CD8-positive, alpha-beta memory T cell (primary cell): ENCODE measurements around the gene SLC22A15. TPM values are rescaled to one million over a fixed set of nuclear protein-coding genes. Genes with fewer than 3 reads are reported as not detected.

Experiments used
- CTCF ChIA-PET: fragments of 350-600 bp; sonication (Branson Sonifier 250); formaldehyde crosslinking; loops from one replicate; lab custom pipeline; 2021; ENCODE audit warnings: antibody characterized with exemption; lab: Charles Lee
- POLR2A ChIA-PET: fragments of 350-600 bp; sonication (Branson Sonifier 250); formaldehyde crosslinking; loops from one replicate; lab custom pipeline; 2021; ENCODE audit warnings: antibody characterized with exemption; lab: Charles Lee
- DNase-seq, 5 donors: peaks; one replicate each; pipeline versions ENCODE4 v3.0.0 to v3.0.0-alpha.2; 2020 to 2022; ENCODE audit warnings: mixed read lengths in 1 of 5
- H3K27ac ChIP-seq: one replicate; pipeline ENCODE4 v1.7.0; 2013; ENCODE audit warnings: low read depth, mild to moderate bottlenecking, low read length, moderate library complexity
- H3K27me3 ChIP-seq: 2 replicates; pipeline ENCODE4 v1.7.0; 2013; ENCODE audit warnings: low read length, mild to moderate bottlenecking; ENCODE audit not compliant: insufficient read depth, poor library complexity, severe bottlenecking
- H3K36me3 ChIP-seq: 2 replicates; pipeline ENCODE4 v1.7.0; 2013; ENCODE audit warnings: mild to moderate bottlenecking, low read length, moderate library complexity; ENCODE audit not compliant: insufficient read depth
- H3K4me1 ChIP-seq: 2 replicates; pipeline ENCODE4 v1.7.0; 2013; ENCODE audit warnings: mild to moderate bottlenecking, low read length, moderate library complexity; ENCODE audit not compliant: insufficient read depth
- H3K4me3 ChIP-seq: 2 replicates; pipeline ENCODE4 v1.7.0; 2013; ENCODE audit warnings: mild to moderate bottlenecking, low read length
- H3K9me3 ChIP-seq: 2 replicates; pipeline ENCODE4 v1.7.0; 2013; ENCODE audit warnings: mild to moderate bottlenecking, low read length
- H3K27ac Mint-ChIP-seq, 8 donors: one replicate each; pipeline ENCODE4 v1.8.0; 2020 to 2021; ENCODE audit warnings: mixed read lengths in 8 of 8, mild to moderate bottlenecking in 6 of 8, inconsistent platforms in 3 of 8, moderate library complexity in 3 of 8
- H3K27me3 Mint-ChIP-seq, 2 donors: one replicate each; pipeline ENCODE4 v1.8.0; 2020 to 2021; ENCODE audit warnings: mixed read lengths in 2 of 2, mild to moderate bottlenecking in 1 of 2, moderate library complexity in 1 of 2
- H3K36me3 Mint-ChIP-seq, 3 donors: one replicate each; pipeline ENCODE4 v1.8.0; 2020 to 2021; ENCODE audit warnings: mixed read lengths in 3 of 3, inconsistent platforms in 1 of 3, mild to moderate bottlenecking in 1 of 3
- H3K4me1 Mint-ChIP-seq, 3 donors: one replicate each; pipeline ENCODE4 v1.8.0; 2020 to 2021; ENCODE audit warnings: mixed read lengths in 3 of 3, inconsistent platforms in 1 of 3, mild to moderate bottlenecking in 1 of 3
- H3K4me3 Mint-ChIP-seq, 7 donors: one replicate each; pipeline ENCODE4 v1.8.0; 2020 to 2021; ENCODE audit warnings: mixed read lengths in 7 of 7, mild to moderate bottlenecking in 6 of 7, moderate library complexity in 4 of 7, inconsistent platforms in 2 of 7
- H3K9me3 Mint-ChIP-seq, 5 donors: one replicate each; pipeline ENCODE4 v1.8.0; 2020 to 2022; ENCODE audit warnings: mixed read lengths in 5 of 5, mild to moderate bottlenecking in 3 of 5, moderate library complexity in 2 of 5, inconsistent platforms in 1 of 5
- polyA plus RNA-seq: library from polyadenylated mRNA; unstranded; fragments of 300-500 nt; fragmentation: Illumina TruSeq; gene quantifications from one replicate; pipeline ENCODE4 v1.2.3, GENCODE V29; 2021
- total RNA-seq, 2 experiments: library from RNA; stranded (reverse); gene quantifications; one replicate each; pipeline ENCODE4 v1.2.3, GENCODE V29; 2021

SLC22A15 gene
- total and polyA plus RNA-seq, 3 experiments from 2014 or later, result 0.68 to 1.2 TPM; not detected in 1

- DNase-seq, result no peak
- no peaks in the 10 kb centered on the region for H3K9me3 Mint-ChIP-seq
- Histone ChIP-seq H3K27me3 (no peaks in the 10 kb centered on the region), H3K36me3 (no peaks in the 10 kb centered on the region), H3K9me3 (no peaks in the 10 kb centered on the region), H3K4me3 (no peak overlapping the region), H3K4me1 (no peaks in the 10 kb centered on the region), H3K27ac (no peak overlapping the region)
- H3K4me1 Mint-ChIP-seq, result no peaks in the 10 kb centered on the region
- no peak overlapping the region for H3K4me3 Mint-ChIP-seq
- H3K27ac Mint-ChIP-seq, result no peak overlapping the region
- H3K27me3 Mint-ChIP-seq, result peaks cover 3 to 4% of the 10 kb centered on the region in 2 donors
- no peaks in the 10 kb centered on the region for H3K36me3 Mint-ChIP-seq
- ChIA-PET POLR2A (no interaction called here), CTCF (no interaction called here)
Measured at GRCh38 chr1:116076831-116077230, 100.5 kb downstream of the SLC22A15 start.

DNA sequence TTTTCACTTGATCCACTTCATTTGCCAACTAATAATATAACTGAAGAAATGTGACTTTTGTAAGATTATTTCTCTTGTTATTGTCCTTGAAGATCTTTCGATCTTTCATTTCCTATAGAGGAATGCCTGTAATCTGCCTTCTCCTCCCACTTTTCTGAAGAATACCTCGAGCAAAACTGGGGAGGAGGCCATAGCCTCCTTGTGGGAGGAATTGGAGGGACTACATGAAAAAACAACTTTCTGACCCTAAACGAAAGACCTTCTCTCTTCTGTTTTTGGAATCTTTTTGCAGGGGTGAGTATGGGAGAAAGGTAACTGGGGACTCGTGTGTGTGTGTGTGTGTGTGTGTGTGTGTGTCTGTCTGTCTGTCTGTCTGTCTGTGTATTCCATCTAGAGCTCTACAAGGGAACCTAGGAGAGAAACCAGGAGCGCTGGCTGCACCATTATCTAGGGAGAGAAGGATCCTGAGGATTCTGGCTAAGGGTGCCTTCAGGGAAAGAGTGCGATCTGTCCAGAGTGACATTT is 102.4 kb downstream of the SLC22A15 start:
- no peak overlapping the region for H3K27ac Mint-ChIP-seq
- no peaks in the 10 kb centered on the region for H3K4me1 Mint-ChIP-seq
- ChIA-PET POLR2A (no interaction called here), CTCF (no interaction called here)
- peaks cover 0 to 2% (median 0%) of the 10 kb centered on the region in 3 donors for H3K36me3 Mint-ChIP-seq
- H3K4me3 Mint-ChIP-seq, result no peak overlapping the region
- DNase-seq, result no peak
- Histone ChIP-seq H3K9me3 (no peaks in the 10 kb centered on the region), H3K4me3 (no peak overlapping the region), H3K36me3 (no peaks in the 10 kb centered on the region), H3K27ac (no peak overlapping the region), H3K4me1 (no peaks in the 10 kb centered on the region), H3K27me3 (no peaks in the 10 kb centered on the region)
- no peaks in the 10 kb centered on the region for H3K9me3 Mint-ChIP-seq
- H3K27me3 Mint-ChIP-seq, result peaks cover 2 to 11% of the 10 kb centered on the region in 2 donors

DNA sequence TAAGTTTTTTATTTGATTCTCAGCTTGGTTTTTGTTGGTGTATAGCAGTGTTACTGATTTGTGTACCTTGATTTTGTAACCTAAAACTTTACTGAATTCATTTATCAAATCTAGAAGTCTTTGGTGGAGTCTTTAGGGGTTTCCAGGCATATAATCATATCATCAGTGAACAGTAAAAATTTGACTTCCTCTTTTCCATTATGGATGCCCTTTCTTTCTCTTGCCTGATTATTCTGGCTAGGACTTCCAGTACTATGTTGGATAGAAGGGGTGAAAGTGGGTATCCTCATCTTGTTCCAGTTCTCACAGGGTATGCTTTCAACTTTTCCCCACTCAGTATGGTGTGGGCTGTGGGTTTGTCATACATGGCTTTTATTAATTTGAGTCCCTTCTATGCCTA is 111.3 kb downstream of the SLC22A15 start:
- Mint-ChIP-seq H3K4me3 (no peak overlapping the region), H3K36me3 (peaks cover 0 to 33% (median under 1%) of the 10 kb centered on the region in 3 donors), H3K9me3 (peaks cover 18 to 44% (median 37%) of the 10 kb centered on the region in 5 donors), H3K27ac (no peak overlapping the region), H3K4me1 (no peaks in the 10 kb centered on the region), H3K27me3 (peaks cover 25 to 77% of the 10 kb centered on the region in 2 donors)
- no peak overlapping the region for H3K27ac ChIP-seq
- ChIA-PET CTCF (no interaction called here), POLR2A (no interaction called here)
- H3K27me3 ChIP-seq, result no peaks in the 10 kb centered on the region
- no peaks in the 10 kb centered on the region for H3K36me3 ChIP-seq
- H3K9me3 ChIP-seq, result peaks cover 4% of the 10 kb centered on the region
- no peaks in the 10 kb centered on the region for H3K4me1 ChIP-seq
- no peak for DNase-seq
- no peak overlapping the region for H3K4me3 ChIP-seq

DNA sequence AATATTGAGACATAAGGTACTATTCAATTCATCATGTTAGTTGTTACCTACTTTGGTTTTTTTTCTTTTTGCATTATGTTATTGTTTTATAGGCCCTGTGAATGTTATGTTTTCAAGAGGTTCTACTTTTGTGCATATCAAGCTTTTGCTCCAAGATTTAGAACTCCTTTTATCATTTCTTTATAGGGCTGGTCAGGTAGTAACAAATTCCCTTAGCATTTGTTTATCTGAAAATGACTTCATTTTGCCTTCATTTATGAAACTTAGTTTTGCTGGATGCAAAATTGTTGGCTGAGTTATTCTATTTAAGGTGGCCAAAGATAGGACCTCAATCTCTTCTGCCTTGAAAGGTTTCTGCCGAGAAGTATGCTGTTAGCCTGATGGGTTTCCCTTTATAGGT is 113.6 kb downstream of the SLC22A15 start:
- ChIA-PET CTCF (no interaction called here), POLR2A (no interaction called here)
- peaks cover 0 to 39% (median 0%) of the 10 kb centered on the region in 3 donors for H3K36me3 Mint-ChIP-seq
- no peak overlapping the region for H3K4me3 Mint-ChIP-seq
- Histone ChIP-seq H3K27me3 (no peaks in the 10 kb centered on the region), H3K9me3 (peaks cover 4% of the 10 kb centered on the region), H3K36me3 (no peaks in the 10 kb centered on the region), H3K4me3 (no peak overlapping the region), H3K4me1 (no peaks in the 10 kb centered on the region), H3K27ac (no peak overlapping the region)
- H3K27me3 Mint-ChIP-seq, result peaks cover 32 to 80% of the 10 kb centered on the region in 2 donors
- no peak for DNase-seq
- H3K9me3 Mint-ChIP-seq, result peaks cover 22 to 55% (median 41%) of the 10 kb centered on the region in 5 donors
- H3K27ac Mint-ChIP-seq, result no peak overlapping the region
- no peaks in the 10 kb centered on the region for H3K4me1 Mint-ChIP-seq

GRCh38 chr1:116091083-116091482 is 114.8 kb downstream of the SLC22A15 start:
- no peak overlapping the region for H3K4me3 ChIP-seq
- POLR2A ChIA-PET, result no interaction called here
- H3K9me3 ChIP-seq, result peaks cover 4% of the 10 kb centered on the region
- Mint-ChIP-seq H3K27me3 (peaks cover 40 to 76% of the 10 kb centered on the region in 2 donors), H3K36me3 (peaks cover 0 to 41% (median 0%) of the 10 kb centered on the region in 3 donors), H3K4me3 (no peak overlapping the region), H3K9me3 (peaks cover 29 to 59% (median 48%) of the 10 kb centered on the region in 5 donors), H3K27ac (no peak overlapping the region), H3K4me1 (no peaks in the 10 kb centered on the region)
- H3K27ac ChIP-seq, result no peak overlapping the region
- DNase-seq, result no peak
- no peaks in the 10 kb centered on the region for H3K36me3 ChIP-seq
- H3K27me3 ChIP-seq, result no peaks in the 10 kb centered on the region
- no peaks in the 10 kb centered on the region for H3K4me1 ChIP-seq
- CTCF ChIA-PET, result no interaction called here

GRCh38 chr1:116092752-116093489 is 116.6 kb downstream of the SLC22A15 start:
- peaks cover 4% of the 10 kb centered on the region for H3K9me3 ChIP-seq
- Mint-ChIP-seq H3K9me3 (peaks cover 32 to 58% (median 48%) of the 10 kb centered on the region in 5 donors), H3K36me3 (peaks cover 0 to 33% (median 2%) of the 10 kb centered on the region in 3 donors), H3K4me3 (no peak overlapping the region), H3K4me1 (no peaks in the 10 kb centered on the region), H3K27ac (no peak overlapping the region), H3K27me3 (peaks cover 41 to 70% of the 10 kb centered on the region in 2 donors)
- H3K27me3 ChIP-seq, result no peaks in the 10 kb centered on the region
- H3K4me1 ChIP-seq, result no peaks in the 10 kb centered on the region
- ChIA-PET POLR2A (no interaction called here), CTCF (no interaction called here)
- no peak overlapping the region for H3K27ac ChIP-seq
- no peak overlapping the region for H3K4me3 ChIP-seq
- DNase-seq, result no peak
- H3K36me3 ChIP-seq, result no peaks in the 10 kb centered on the region

DNA sequence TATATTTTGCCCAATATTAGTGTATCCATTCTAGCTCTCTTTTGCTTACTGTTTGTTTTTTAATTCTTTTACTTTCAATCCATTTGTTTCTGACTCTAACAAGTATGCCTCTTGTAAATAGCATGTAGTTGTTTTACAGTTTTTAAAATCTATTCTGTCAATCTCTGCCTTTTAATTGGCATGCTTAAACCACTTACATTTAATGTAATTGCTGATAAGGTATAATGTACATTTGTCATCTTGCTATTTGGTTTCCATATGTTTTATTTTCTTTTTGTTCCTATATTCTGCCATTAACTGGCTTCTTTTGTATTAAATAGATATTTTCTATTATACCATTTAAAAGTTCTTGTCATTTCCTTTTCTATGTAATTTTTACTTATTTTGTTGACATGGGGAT is 118.7 kb downstream of the SLC22A15 start:
- H3K9me3 ChIP-seq, result peaks cover 4% of the 10 kb centered on the region
- ChIA-PET POLR2A (no interaction called here), CTCF (no interaction called here)

GRCh38 chr1:116096013-116096618 is 119.8 kb downstream of the SLC22A15 start:
- Mint-ChIP-seq H3K27me3 (peaks cover 39 to 54% of the 10 kb centered on the region in 2 donors), H3K9me3 (peaks cover 10 to 28% (median 19%) of the 10 kb centered on the region in 5 donors), H3K4me3 (no peak overlapping the region), H3K4me1 (no peaks in the 10 kb centered on the region), H3K27ac (no peak overlapping the region), H3K36me3 (peaks cover 0 to 15% (median 2%) of the 10 kb centered on the region in 3 donors)
- Histone ChIP-seq H3K36me3 (no peaks in the 10 kb centered on the region), H3K9me3 (peaks cover 2% of the 10 kb centered on the region), H3K4me1 (no peaks in the 10 kb centered on the region), H3K27me3 (no peaks in the 10 kb centered on the region), H3K27ac (no peak overlapping the region), H3K4me3 (no peak overlapping the region)
- ChIA-PET CTCF (no interaction called here), POLR2A (no interaction called here)
- DNase-seq, result no peak

More for the DNA sequence above, 118.7 kb downstream of the SLC22A15 start:
- no peak overlapping the region for H3K4me3 Mint-ChIP-seq
- Histone ChIP-seq H3K27me3 (no peaks in the 10 kb centered on the region), H3K4me1 (no peaks in the 10 kb centered on the region), H3K27ac (no peak overlapping the region), H3K4me3 (no peak overlapping the region), H3K36me3 (no peaks in the 10 kb centered on the region)
- peaks cover 39 to 60% of the 10 kb centered on the region in 2 donors for H3K27me3 Mint-ChIP-seq
- no peak overlapping the region for H3K27ac Mint-ChIP-seq
- no peak for DNase-seq
- H3K4me1 Mint-ChIP-seq, result no peaks in the 10 kb centered on the region
- H3K9me3 Mint-ChIP-seq, result peaks cover 20 to 38% (median 29%) of the 10 kb centered on the region in 5 donors
- H3K36me3 Mint-ChIP-seq, result peaks cover 0 to 18% (median 2%) of the 10 kb centered on the region in 3 donors
